Hepatocyte (in vitro differentiated cells): ENCODE data around the gene SH3BP4. TPM values are rescaled to one million over a fixed set of nuclear protein-coding genes. Genes with fewer than 3 reads are reported as not detected.

Source experiments
- DNase-seq: peaks from one replicate; pipeline ENCODE4 v3.0.0-alpha.2; 2016; ENCODE audit warnings: low spot score
- H2AFZ ChIP-seq: fragments of 200-600 bp; sonication (generic); 2 replicates; pipeline ENCODE4 v1.6.0; 2016; ENCODE audit warnings: antibody characterized with exemption, mild to moderate bottlenecking
- H3K27ac ChIP-seq: fragments of 200-600 bp; sonication (generic); 2 replicates; pipeline ENCODE4 v1.5.1; 2016; ENCODE audit warnings: mild to moderate bottlenecking
- H3K27me3 ChIP-seq: fragments of 200-600 bp; sonication (generic); 2 replicates; pipeline ENCODE4 v1.6.1; 2016
- H3K36me3 ChIP-seq: fragments of 200-600 bp; sonication (generic); replicated peaks from 2 replicates; pipeline ENCODE4 v1.5.1; 2016; ENCODE audit warnings: low read depth; ENCODE audit not compliant: insufficient read depth
- H3K4me1 ChIP-seq: fragments of 200-600 bp; sonication (generic); 2 replicates; pipeline ENCODE4 v1.5.1; 2016; ENCODE audit warnings: mild to moderate bottlenecking, moderate library complexity; ENCODE audit not compliant: insufficient read depth
- H3K4me2 ChIP-seq: fragments of 200-600 bp; sonication (generic); 2 replicates; pipeline ENCODE4 v1.6.0; 2016
- H3K4me3 ChIP-seq: fragments of 200-600 bp; sonication (generic); 2 replicates; pipeline ENCODE4 v1.5.1; 2016; ENCODE audit warnings: mild to moderate bottlenecking
- H3K79me2 ChIP-seq: fragments of 200-600 bp; sonication (generic); 2 replicates; pipeline ENCODE4 v1.6.0; 2017; ENCODE audit warnings: mild to moderate bottlenecking
- H3K9me2 ChIP-seq: fragments of 200-600 bp; sonication (generic); replicated peaks from 2 replicates; pipeline ENCODE4 v1.6.0; 2017; ENCODE audit warnings: mild to moderate bottlenecking; ENCODE audit not compliant: insufficient read depth
- H3K9me3 ChIP-seq: fragments of 200-600 bp; sonication (generic); 2 replicates; pipeline ENCODE4 v1.5.1; 2016; ENCODE audit warnings: low read depth, mild to moderate bottlenecking
- H4K20me1 ChIP-seq: fragments of 200-600 bp; sonication (generic); 2 replicates; pipeline ENCODE4 v1.6.0; 2016; ENCODE audit warnings: mild to moderate bottlenecking; ENCODE audit not compliant: insufficient read depth, poor library complexity, severe bottlenecking
- CTCF ChIP-seq: fragments of 200-600 bp; sonication (generic); IDR thresholded peaks from 2 replicates; pipeline ENCODE4 v1.5.1; 2016; ENCODE audit warnings: antibody characterized with exemption, mild to moderate bottlenecking; ENCODE audit not compliant: poor library complexity
- EZH2 ChIP-seq: fragments of 200-600 bp; sonication (generic); IDR thresholded peaks from 2 replicates; pipeline ENCODE4 v1.6.1; 2016; ENCODE audit warnings: antibody characterized with exemption, mild to moderate bottlenecking, borderline replicate concordance
- EZH2phosphoT487 ChIP-seq: fragments of 200-600 bp; sonication (generic); IDR thresholded peaks from one replicate; pipeline ENCODE4 v1.6.1; 2018; ENCODE audit warnings: antibody characterized with exemption, mild to moderate bottlenecking, low read depth, moderate library complexity; ENCODE audit not compliant: unreplicated experiment, severe bottlenecking
- WGBS: methylation state at CpG from one replicate; pipeline ENCODE4 v1.1.6; 2016; ENCODE audit warnings: low lambda C conversion rate; ENCODE audit errors: missing lambda C conversion rate; 5-methylcytosine and 5-hydroxymethylcytosine counted together
- polyA plus RNA-seq: library from polyadenylated mRNA; unstranded; fragments of >200 nt; fragmentation: Nextera tagmentation; extraction: Ambion mirVana; gene quantifications from 2 replicates; pipeline ENCODE4 v1.2.1, GENCODE V29; 2016
- total RNA-seq: library from RNA; depleted of rRNA; stranded (reverse); fragments of >200 nt; gene quantifications from 2 replicates; pipeline ENCODE4 v1.2.3, GENCODE V29; 2014

The SH3BP4 gene
- total and polyA plus RNA-seq, 2 experiments from 2014 or later: 23.3 to 32.0 TPM

- no peak for DNase-seq
- Histone ChIP-seq H3K4me1 (no peaks in the 10 kb centered on the region), H3K9me2 (no peaks in the 10 kb centered on the region), H3K36me3 (no peaks in the 10 kb centered on the region), H3K79me2 (no peaks in the 10 kb centered on the region), H3K4me2 (no peak overlapping the region), H4K20me1 (no peaks in the 10 kb centered on the region), H2AFZ (no peak overlapping the region), H3K27ac (no peak overlapping the region), H3K4me3 (no peak overlapping the region), H3K27me3 (no peaks in the 10 kb centered on the region), H3K9me3 (no peaks in the 10 kb centered on the region)
- no peak for TF ChIP-seq CTCF
- no peak for TF ChIP-seq EZH2phosphoT487
- no peak for TF ChIP-seq EZH2
- WGBS: 84% methylated on average over 17 of the region's 17 CpGs
Observed at GRCh38 chr2:235063471-235063961, 111.7 kb downstream of the SH3BP4 start.

GRCh38 chr2:235064976-235065375, 113.2 kb downstream of the SH3BP4 start:
- Histone ChIP-seq H3K27ac (no peak overlapping the region), H3K9me2 (no peaks in the 10 kb centered on the region), H3K79me2 (no peaks in the 10 kb centered on the region), H2AFZ (no peak overlapping the region), H4K20me1 (no peaks in the 10 kb centered on the region), H3K4me2 (no peak overlapping the region), H3K4me1 (no peaks in the 10 kb centered on the region), H3K4me3 (no peak overlapping the region), H3K27me3 (no peaks in the 10 kb centered on the region), H3K36me3 (no peaks in the 10 kb centered on the region), H3K9me3 (no peaks in the 10 kb centered on the region)
- 80% methylated on average over 7 of the region's 7 CpGs for WGBS
- no peak for TF ChIP-seq EZH2phosphoT487
- TF ChIP-seq CTCF: no peak
- no peak for TF ChIP-seq EZH2
- no peak for DNase-seq

GRCh38 chr2:235066490-235066889, 114.7 kb downstream of the SH3BP4 start:
- no peak overlapping the region for H3K27ac ChIP-seq
- no peaks in the 10 kb centered on the region for H4K20me1 ChIP-seq
- no peak overlapping the region for H2AFZ ChIP-seq
- no peaks in the 10 kb centered on the region for H3K79me2 ChIP-seq
- TF ChIP-seq EZH2phosphoT487 (no peak), EZH2 (no peak), CTCF (no peak)
- H3K4me1 ChIP-seq: no peaks in the 10 kb centered on the region
- no peak for DNase-seq
- no peaks in the 10 kb centered on the region for H3K9me2 ChIP-seq
- no peaks in the 10 kb centered on the region for H3K9me3 ChIP-seq
- no peaks in the 10 kb centered on the region for H3K36me3 ChIP-seq
- no peak overlapping the region for H3K4me3 ChIP-seq
- no peaks in the 10 kb centered on the region for H3K27me3 ChIP-seq
- 64% methylated on average over 4 of the region's 4 CpGs for WGBS
- no peak overlapping the region for H3K4me2 ChIP-seq

- Histone ChIP-seq H2AFZ (no peak overlapping the region), H3K4me3 (no peak overlapping the region), H3K79me2 (no peaks in the 10 kb centered on the region), H3K27me3 (no peaks in the 10 kb centered on the region), H4K20me1 (no peaks in the 10 kb centered on the region), H3K27ac (no peak overlapping the region), H3K4me2 (no peak overlapping the region), H3K9me2 (no peaks in the 10 kb centered on the region), H3K4me1 (no peaks in the 10 kb centered on the region), H3K36me3 (no peaks in the 10 kb centered on the region), H3K9me3 (no peaks in the 10 kb centered on the region)
- no peak for TF ChIP-seq EZH2
- no peak for TF ChIP-seq EZH2phosphoT487
- no peak for TF ChIP-seq CTCF
- no peak for DNase-seq
- WGBS: 65% methylated on average over 4 of the region's 4 CpGs
Observed at GRCh38 chr2:235066895-235067294, 115.1 kb downstream of the SH3BP4 start.
